BJ (cell line): ENCODE results near the gene POLR2A. TPM values are rescaled to one million over a fixed set of nuclear protein-coding genes. Genes with fewer than 3 reads are reported as not detected.

Source experiments
- CTCF ChIA-PET: fragments of 350-600 bp; formaldehyde crosslinking; extraction: SDS; loops from one replicate; lab custom pipeline; 2021; ENCODE audit warnings: antibody characterized with exemption, inconsistent platforms; lab: Yijun Ruan, JAX
- POLR2A ChIA-PET: fragments of 300-600 bp; sonication (Branson Sonifier 250); formaldehyde crosslinking; extraction: SDS; loops from one replicate; lab custom pipeline; 2021; ENCODE audit warnings: antibody characterized with exemption; lab: Charles Lee
- DNase-seq: peaks from one replicate; pipeline ENCODE4 v3.0.0-alpha.2; 2011; ENCODE audit warnings: low read depth
- H3K27me3 ChIP-seq: 2 replicates; pipeline ENCODE4 v1.6.0; 2011; ENCODE audit warnings: low read length; ENCODE audit not compliant: control insufficient read depth, insufficient read depth
- H3K36me3 ChIP-seq: 2 replicates; pipeline ENCODE4 v1.5.1; 2011; ENCODE audit warnings: low read length; ENCODE audit not compliant: control insufficient read depth, insufficient read depth
- H3K4me3 ChIP-seq: 2 replicates; pipeline ENCODE4 v1.5.1; 2011; ENCODE audit warnings: low read depth, mild to moderate bottlenecking, control low read depth, low read length
- CTCF ChIP-seq: IDR thresholded peaks from 2 replicates; pipeline ENCODE4 v1.5.1; 2011; ENCODE audit warnings: low read depth, mild to moderate bottlenecking, control low read depth, inconsistent platforms, low read length, moderate library complexity; ENCODE audit not compliant: insufficient read depth
- polyA plus RNA-seq: library from polyadenylated mRNA; depleted of rRNA; stranded (reverse); fragments of >200 nt; gene quantifications from 2 replicates; pipeline ENCODE4 v1.2.3, GENCODE V29; 2011

Gene POLR2A
- polyA plus RNA-seq, 1 experiment, result 27.7 TPM

GRCh38 chr17:7508846-7509245 is 24.7 kb downstream of the POLR2A start:
- CTCF ChIA-PET, result interaction anchor here (0.7 to 3.1 kb wide), 4 partner anchors 13 to 83 kb away, joined by 3 to 15 read pairs (median 4); partner anchors contain the start of gene SENP3
- Histone ChIP-seq H3K36me3 (peaks cover 40% of the 10 kb centered on the region), H3K27me3 (no peaks in the 10 kb centered on the region), H3K4me3 (no peak overlapping the region)
- no peak for TF ChIP-seq CTCF
- POLR2A ChIA-PET, result no interaction called here
- no peak for DNase-seq

DNA sequence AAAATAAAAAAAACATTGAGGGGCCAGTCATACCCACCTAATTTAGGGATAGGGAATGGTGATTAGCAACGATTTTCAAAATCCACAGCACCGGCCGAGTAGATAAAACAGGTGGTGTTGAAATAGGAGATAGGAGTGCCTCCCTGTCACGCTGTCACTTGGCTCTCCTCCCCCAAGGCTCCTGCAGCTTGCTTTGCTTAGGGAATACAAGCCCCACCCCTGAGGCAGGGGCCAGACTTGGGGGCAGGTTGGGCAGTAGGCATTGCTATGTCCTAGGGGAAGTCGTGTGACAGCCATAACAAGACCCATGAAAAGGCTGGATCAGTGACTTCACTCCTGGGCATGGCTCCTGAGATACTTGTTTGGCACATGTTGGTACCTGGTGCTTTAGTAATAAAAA is 25.8 kb downstream of the POLR2A start:
- POLR2A ChIA-PET, result no interaction called here
- no peak for DNase-seq
- H3K27me3 ChIP-seq, result no peaks in the 10 kb centered on the region
- CTCF ChIA-PET, result interaction anchor here (3.1 kb wide), 1 partner anchor 51 kb away, joined by 15 read pairs; the partner anchor contains the start of gene SENP3
- no peak for TF ChIP-seq CTCF
- H3K36me3 ChIP-seq, result peaks cover 44% of the 10 kb centered on the region
- H3K4me3 ChIP-seq, result no peak overlapping the region

- Histone ChIP-seq H3K36me3 (peaks cover 47% of the 10 kb centered on the region), H3K4me3 (no peak overlapping the region), H3K27me3 (no peaks in the 10 kb centered on the region)
- ChIA-PET CTCF (interaction anchor here (0.9 to 5.6 kb wide), 2 partner anchors 50 to 78 kb away, joined by 3 to 95 read pairs; partner anchors contain the start of gene SENP3), POLR2A (no interaction called here)
- no peak for TF ChIP-seq CTCF
- DNase-seq, result no peak
Observed at GRCh38 chr17:7511108-7511507, 26.9 kb downstream of the POLR2A start.

- ChIA-PET POLR2A (no interaction called here), CTCF (interaction anchor here (1.6 to 5.6 kb wide), 3 partner anchors 22 to 49 kb away, joined by 5 to 95 read pairs (median 24); partner anchors contain the start of gene SENP3)
- Histone ChIP-seq H3K27me3 (no peaks in the 10 kb centered on the region), H3K36me3 (peaks cover 41% of the 10 kb centered on the region), H3K4me3 (no peak overlapping the region)
- no peak for TF ChIP-seq CTCF
- DNase-seq, result no peak
Observed at GRCh38 chr17:7512105-7512504, 27.9 kb downstream of the POLR2A start.

DNA sequence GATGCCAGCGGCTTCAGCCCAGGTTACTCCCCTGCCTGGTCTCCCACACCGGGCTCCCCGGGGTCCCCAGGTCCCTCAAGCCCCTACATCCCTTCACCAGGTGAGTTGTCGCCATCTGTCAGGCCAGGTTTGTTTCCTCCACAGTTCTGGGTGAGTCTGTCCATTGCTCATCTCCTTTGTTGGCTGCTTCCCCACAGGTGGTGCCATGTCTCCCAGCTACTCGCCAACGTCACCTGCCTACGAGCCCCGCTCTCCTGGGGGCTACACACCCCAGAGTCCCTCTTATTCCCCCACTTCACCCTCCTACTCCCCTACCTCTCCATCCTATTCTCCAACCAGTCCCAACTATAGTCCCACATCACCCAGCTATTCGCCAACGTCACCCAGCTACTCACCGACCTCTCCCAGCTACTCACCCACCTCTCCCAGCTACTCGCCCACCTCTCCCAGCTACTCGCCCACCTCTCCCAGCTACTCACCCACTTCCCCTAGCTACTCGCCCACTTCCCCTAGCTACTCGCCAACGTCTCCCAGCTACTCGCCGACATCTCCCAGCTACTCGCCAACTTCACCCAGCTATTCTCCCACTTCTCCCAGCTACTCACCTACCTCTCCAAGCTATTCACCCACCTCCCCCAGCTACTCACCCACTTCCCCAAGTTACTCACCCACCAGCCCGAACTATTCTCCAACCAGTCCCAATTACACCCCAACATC is 28.8 kb downstream of the POLR2A start:
- ChIA-PET POLR2A (no interaction called here), CTCF (interaction anchor here (0.6 to 5.6 kb wide), 17 partner anchors 8 to 115 kb away, joined by 3 to 95 read pairs (median 7); partner anchors contain the start of genes SENP3, SOX15 and TNFSF13)
- no peak for DNase-seq
- Histone ChIP-seq H3K27me3 (no peaks in the 10 kb centered on the region), H3K4me3 (no peak overlapping the region), H3K36me3 (peaks cover 41% of the 10 kb centered on the region)
- TF ChIP-seq CTCF, result no peak
